ENCODE results near the gene TMEM89. TPM values are rescaled to one million over a fixed set of nuclear protein-coding genes. Genes with fewer than 3 reads are reported as not detected.

Gene TMEM89
- total and polyA plus RNA-seq, 2 donors from 2014 or later, result not detected

GRCh38 chr3:48652923-48653715 lies 31.6 kb upstream of the TMEM89 start:
- intact Hi-C loops (cut with DNase I), result no loop called here
- H3K9me3 ChIP-seq (ENCODE audit: control insufficient read depth in 2 of 3, insufficient read depth in 1 of 3, low read length in 3 of 3), result no peaks in the 10 kb centered on the region

GRCh38 chr3:48651771-48652170 lies 30.2 kb upstream of the TMEM89 start:
- no peak for DNase-seq
- H3K4me1 ChIP-seq (ENCODE audit: control insufficient read depth in 2 of 3, insufficient read depth in 2 of 3, low read depth in 1 of 3, low read length in 3 of 3), result peaks cover 0 to 7% (median 0%) of the 10 kb centered on the region in 3 donors
- intact Hi-C loops (cut with DNase I), result no loop called here
- no peaks in the 10 kb centered on the region for H3K9me3 ChIP-seq (ENCODE audit: control insufficient read depth in 2 of 3, insufficient read depth in 1 of 3, low read length in 3 of 3)
- no peak for FAIRE-seq
- H3K36me3 ChIP-seq (ENCODE audit: control insufficient read depth in 2 of 3, insufficient read depth in 3 of 3, low read length in 3 of 3), result no peaks in the 10 kb centered on the region
- TF ChIP-seq CTCF (IDR thresholded peaks at IDR 0.05; ENCODE audit: borderline replicate concordance, extremely low read depth, insufficient read depth), result no peak
- H3K9ac ChIP-seq (ENCODE audit: low read length in 3 of 3), result no peak overlapping the region
- H3K27me3 ChIP-seq (ENCODE audit: control insufficient read depth, insufficient read depth, low read length), result no peaks in the 10 kb centered on the region
- H3K4me3 ChIP-seq (ENCODE audit: low read length in 3 of 3), result no peak overlapping the region
- no peak overlapping the region for H3K27ac ChIP-seq (ENCODE audit: low read depth in 2 of 2, low read length in 2 of 2)

More at GRCh38 chr3:48652923-48653715, 31.6 kb upstream of the TMEM89 start:
- H3K27ac ChIP-seq (ENCODE audit: low read depth in 2 of 2, low read length in 2 of 2), result no peak overlapping the region
- DNase-seq (no peak), FAIRE-seq (no peak)
- no peak for TF ChIP-seq CTCF (IDR thresholded peaks at IDR 0.05; ENCODE audit: borderline replicate concordance, extremely low read depth, insufficient read depth)
- H3K27me3 ChIP-seq (ENCODE audit: control insufficient read depth, insufficient read depth, low read length), result no peaks in the 10 kb centered on the region
- no peak overlapping the region for H3K9ac ChIP-seq (ENCODE audit: low read length in 3 of 3)
- H3K4me1 ChIP-seq (ENCODE audit: control insufficient read depth in 2 of 3, insufficient read depth in 2 of 3, low read depth in 1 of 3, low read length in 3 of 3), result peaks cover 0 to 8% (median 0%) of the 10 kb centered on the region in 3 donors
- no peak overlapping the region for H3K4me3 ChIP-seq (ENCODE audit: low read length in 3 of 3)
- H3K36me3 ChIP-seq (ENCODE audit: control insufficient read depth in 2 of 3, insufficient read depth in 3 of 3, low read length in 3 of 3), result no peaks in the 10 kb centered on the region

GRCh38 chr3:48650723-48651122 lies 29.2 kb upstream of the TMEM89 start:
- Histone ChIP-seq H3K9ac (ENCODE audit: low read length in 3 of 3) (no peak overlapping the region), H3K4me1 (ENCODE audit: control insufficient read depth in 2 of 3, insufficient read depth in 2 of 3, low read depth in 1 of 3, low read length in 3 of 3) (peaks cover 0 to 3% (median 0%) of the 10 kb centered on the region in 3 donors), H3K36me3 (ENCODE audit: control insufficient read depth in 2 of 3, insufficient read depth in 3 of 3, low read length in 3 of 3) (no peaks in the 10 kb centered on the region), H3K9me3 (ENCODE audit: control insufficient read depth in 2 of 3, insufficient read depth in 1 of 3, low read length in 3 of 3) (no peaks in the 10 kb centered on the region), H3K27me3 (ENCODE audit: control insufficient read depth, insufficient read depth, low read length) (no peaks in the 10 kb centered on the region), H3K27ac (ENCODE audit: low read depth in 2 of 2, low read length in 2 of 2) (no peak overlapping the region), H3K4me3 (ENCODE audit: low read length in 3 of 3) (no peak overlapping the region)
- intact Hi-C loops (cut with DNase I), result no loop called here
- TF ChIP-seq CTCF (IDR thresholded peaks at IDR 0.05; ENCODE audit: borderline replicate concordance, extremely low read depth, insufficient read depth), result no peak
- DNase-seq (no peak), FAIRE-seq (no peak)
